Measurements from ENCODE around the gene RPS19BP1.
A peak's percentile ranks its signal among the peaks of the same experiment; 100 is the strongest.

Gene RPS19BP1

DNA sequence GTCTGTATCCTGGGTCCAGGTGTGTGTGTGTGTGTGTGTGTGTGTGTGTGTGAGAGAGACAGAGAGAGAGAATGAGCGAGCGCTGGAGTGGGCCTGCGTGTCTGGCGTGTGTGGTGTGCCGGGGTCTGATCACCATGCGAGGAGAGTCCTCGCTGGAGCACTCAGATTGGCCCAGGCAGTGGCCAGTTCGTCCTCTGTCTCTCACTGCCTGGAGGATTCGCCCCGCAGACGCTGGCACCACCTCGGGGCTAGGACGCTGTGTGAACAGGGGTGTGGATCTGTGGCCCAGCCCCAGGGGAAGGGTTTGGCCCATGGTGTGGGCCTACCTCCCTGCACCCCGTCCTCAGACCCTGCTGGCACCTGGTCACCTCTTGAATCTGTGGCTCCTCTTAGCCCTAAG lies 26.4 kb upstream of the RPS19BP1 start:
- no peak for DNase-seq

DNA sequence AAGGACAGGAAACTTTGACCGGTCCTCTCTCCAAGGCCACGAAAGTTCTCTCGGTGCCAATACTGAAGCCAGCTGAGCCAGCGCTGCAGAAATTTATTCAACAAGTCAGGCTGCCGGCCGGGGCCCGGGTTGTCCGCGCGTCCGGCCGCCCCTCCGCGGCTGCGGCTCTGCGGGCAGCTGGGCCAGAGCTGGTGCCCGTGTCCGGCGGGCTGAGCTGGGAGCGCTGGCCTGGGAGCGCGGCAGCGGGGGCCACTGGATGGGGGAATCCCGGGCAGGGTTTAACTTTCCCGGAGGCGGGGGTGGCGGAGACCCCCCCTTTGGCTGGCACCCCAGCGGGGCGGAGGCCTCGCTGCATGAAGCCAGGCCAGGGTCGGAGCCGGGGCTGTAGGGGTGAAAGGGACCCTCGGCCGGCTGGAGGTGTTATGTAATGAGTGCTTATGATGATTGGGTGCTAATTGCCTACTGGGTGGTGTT lies 25.7 kb upstream of the RPS19BP1 start:
- no peak for DNase-seq

DNA sequence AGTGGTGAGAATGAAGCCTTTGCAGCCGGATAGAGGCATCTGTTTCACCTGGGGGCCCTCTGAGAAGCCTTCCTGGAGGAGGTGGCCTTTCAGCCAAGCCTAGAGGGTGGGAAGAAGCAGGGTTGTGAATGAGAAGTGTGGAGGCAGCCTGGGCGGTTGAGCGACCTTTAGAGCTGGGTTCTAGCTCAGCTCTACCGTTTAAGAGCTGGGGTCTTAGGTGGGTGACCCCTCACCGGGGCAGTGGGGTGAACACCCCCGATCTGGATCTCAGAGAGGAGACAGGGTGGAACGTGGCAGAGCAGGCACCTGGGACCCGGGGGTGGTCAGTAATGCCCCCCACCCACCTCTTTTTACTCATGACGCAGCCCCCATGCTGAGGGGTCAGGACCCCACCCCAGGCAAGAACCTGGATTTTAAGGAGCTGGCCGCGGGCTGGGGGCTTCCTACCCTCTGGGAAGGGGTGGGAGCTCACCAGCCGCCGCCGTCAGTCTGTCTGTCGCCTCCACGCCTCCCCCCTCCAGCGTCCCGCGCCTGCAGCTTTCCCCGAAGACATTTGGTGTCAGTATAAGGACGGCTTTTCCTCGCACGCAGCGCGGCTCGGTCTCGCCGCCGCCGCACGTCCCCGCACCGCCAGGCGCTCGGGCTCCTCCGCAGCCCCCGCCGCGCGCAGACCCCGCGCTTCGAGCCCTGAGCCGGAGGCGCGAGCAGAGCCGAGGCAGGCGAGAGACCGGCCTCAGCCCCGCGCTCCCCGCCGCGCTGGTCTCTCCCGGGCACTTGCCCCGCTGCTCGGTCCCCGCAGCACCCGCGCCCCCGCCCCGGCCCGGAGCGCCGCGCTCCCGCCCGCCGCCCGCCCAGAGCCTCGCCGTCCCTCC lies 24.7 kb upstream of the RPS19BP1 start:
- no peak for DNase-seq

DNA sequence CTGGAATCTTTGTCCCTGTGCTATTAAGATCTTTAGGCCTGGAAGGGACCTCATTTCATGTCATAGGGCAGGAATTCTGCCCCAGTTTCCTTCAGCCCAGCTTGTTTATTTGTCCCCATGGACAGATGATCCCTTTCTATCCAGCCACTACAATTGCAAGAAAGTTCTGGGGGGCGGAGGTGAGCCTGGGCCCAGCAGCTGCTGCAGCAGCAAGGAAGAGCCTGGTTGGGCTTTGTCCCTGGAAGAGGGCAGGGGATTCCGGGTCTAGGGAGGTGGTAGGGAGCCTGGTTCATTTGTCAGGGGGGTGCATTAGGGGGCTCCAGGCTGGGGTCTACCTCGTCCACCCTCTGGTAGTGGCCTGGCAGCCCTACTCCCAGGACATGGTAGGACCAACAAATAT lies 21.6 kb upstream of the RPS19BP1 start:
- no peak for DNase-seq

DNA sequence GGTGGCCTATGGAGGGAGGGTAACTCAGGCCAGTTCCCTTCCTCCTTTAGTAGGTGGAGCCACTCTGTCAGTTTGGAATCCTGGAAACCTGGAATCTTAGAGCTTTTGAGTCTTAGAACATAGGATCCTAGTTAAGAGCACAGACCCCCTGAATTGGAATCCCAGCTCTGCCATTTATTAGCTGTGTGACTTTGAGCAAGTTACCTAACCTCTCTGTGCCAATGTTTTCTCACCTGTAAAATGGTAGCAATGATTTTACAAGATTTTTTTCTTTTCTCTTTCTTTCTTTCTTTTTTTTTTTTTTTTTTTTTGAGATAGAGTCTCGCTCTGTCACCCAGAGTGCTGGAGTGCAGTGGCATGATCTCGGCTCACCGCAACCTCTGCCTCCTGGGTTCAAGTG lies 20.9 kb upstream of the RPS19BP1 start:
- no peak for DNase-seq

DNA sequence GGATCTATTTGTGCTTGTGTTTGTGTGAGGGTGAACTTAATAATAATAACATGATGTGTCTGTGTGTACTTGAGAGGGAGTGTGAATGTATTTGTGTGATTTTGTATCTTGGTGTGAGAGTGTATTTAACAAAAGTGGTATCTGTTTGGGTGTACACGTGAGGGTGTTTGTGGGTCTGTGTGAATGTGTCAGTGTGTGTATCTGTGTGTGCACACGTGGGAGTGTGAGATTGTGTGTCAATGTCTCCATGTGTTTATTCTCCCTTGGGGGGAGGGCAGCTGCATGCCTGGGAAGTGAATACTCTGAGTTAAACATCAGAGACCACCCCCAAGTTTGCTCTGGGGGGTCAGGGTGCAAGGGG lies 15.0 kb upstream of the RPS19BP1 start:
- no peak for DNase-seq

DNA sequence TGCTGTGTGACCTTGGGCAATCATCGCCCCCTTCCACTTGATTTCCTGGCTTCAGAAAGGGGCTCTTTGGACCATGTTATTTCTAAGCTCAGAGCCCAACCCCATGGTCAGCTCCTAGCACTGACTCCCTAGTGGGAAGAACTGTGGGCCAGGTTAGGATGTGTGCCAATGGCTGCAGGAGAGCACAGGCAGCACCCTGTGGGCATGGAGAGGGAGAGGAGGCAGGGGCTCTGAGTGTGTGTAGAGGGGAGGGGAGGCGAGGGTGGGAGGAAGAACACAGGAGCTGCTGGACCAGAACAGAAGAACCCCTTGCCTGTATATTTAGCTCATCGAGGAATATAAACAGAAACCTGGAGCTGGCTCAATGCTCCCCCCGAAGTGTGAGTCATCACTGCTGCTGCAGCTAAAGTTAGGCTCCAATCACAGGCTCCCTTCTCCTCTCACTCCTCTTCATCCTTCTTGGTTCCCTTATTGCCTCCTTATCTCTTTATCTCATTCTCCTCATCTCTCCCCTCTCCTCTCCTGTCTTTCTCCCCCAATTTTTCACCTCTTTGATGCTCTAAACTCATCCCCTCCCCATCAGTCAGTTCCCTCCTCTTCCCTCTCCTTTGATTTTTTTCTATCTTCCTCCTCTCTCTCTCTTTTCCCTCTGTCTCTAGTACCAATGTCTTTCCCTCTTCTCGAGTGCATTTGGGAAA lies 14.5 kb upstream of the RPS19BP1 start:
- DNase-seq, result no peak

DNA sequence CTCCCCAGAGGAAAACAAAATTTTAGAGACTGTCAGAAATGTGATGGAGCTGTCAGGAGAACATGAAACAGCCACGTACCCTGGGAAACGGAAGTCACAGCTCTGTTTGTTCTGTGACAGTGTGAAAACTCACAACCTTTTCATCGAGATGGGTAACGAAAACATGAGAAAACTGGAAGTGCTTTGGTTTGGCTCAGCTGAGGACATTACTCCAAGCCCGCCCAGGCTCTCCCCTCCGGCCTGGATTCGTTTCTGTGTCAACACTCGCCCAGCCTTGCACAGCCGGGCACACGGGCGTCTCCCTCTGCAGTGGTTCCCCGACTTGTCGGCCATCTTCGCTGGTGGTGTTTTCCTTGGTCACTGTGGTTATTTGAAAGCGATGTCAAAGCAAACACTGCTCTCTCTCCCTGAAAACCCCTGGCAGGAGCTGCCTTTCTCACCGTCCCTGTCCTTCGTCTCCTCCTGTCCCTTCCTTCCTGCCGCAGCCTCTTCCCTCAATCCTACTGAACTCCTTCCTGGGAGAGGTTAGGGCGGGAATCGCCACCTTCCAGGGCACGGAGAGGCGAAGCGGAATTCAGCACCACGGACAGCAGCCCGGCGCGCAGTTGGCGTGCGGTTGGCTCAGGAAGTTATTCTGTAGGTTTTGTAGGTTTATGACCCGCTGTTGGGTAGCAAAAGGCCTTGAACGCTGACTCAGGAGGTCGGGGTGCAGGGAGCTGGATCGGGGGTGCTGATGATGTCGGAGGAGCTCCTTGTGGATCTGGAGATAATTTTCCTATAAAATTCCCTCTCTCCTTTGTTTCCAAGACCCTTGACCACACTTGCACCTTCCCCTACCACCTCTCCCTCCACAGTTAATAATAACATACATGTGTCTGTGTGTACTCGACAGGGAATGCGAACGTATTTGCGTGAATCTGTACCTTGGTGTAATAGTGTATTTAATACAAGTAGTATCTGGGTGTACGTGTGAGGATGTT lies 13.1 kb upstream of the RPS19BP1 start:
- DNase-seq, result peak; percentile 12

DNA sequence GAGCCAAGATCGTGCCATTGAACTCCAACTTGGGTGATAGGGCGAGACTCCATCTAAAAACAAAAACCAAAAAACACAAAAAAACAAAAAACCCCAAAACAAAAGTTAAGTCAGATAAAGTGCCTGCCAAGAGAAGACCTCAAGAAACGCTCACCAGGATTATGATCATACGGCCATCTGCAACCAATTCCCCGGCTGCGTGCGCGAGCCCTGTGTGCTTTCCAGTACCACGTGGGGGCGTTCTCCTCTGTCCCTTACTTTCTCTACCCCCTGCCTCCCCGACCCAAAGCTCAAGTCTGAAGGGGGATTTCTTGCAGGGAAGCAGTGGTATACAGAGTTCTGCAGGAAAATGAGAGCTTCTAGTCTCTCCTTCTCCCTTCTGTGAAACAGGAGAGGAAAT lies 10.5 kb upstream of the RPS19BP1 start:
- no peak for DNase-seq

DNA sequence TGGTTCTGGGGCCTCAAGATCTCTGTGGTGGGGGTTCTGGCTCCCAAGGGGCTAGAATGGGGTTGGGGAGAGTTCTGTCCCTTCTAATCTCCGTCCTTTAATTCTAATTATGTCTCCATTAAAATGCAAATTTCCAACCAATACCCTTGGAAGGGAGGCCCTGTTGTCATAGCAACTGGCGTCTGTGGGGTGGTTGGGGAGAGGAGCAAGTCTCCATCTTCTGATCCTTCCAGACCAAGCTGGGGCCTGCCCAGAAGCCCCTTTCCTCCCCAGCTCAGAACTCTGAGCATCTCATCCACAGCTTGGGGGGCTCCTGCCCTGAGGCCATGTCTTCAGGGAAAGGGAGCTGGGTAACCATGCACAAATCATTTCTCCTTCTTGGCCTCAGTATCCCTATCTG lies 5.4 kb upstream of the RPS19BP1 start:
- no peak for DNase-seq

DNA sequence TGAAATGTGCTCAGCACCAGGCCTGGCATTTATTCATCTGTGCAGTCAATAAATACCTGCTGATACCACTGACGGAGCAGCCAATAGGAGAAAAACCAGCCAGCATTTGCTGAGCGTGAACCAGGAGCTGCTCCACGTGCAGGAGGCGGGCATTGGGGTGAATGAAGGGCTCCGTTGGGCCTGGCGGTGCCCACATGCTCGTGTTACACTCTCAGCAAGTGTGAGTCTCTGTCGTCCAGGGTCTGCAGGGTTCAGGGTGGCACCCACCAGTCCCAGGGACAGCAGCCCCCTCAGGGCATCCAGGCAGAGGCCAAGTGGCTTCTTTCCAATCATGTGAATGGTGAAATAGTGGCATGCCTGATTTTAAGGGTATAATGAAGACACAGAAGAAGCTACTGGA lies 4.2 kb upstream of the RPS19BP1 start:
- DNase-seq, result no peak

DNA sequence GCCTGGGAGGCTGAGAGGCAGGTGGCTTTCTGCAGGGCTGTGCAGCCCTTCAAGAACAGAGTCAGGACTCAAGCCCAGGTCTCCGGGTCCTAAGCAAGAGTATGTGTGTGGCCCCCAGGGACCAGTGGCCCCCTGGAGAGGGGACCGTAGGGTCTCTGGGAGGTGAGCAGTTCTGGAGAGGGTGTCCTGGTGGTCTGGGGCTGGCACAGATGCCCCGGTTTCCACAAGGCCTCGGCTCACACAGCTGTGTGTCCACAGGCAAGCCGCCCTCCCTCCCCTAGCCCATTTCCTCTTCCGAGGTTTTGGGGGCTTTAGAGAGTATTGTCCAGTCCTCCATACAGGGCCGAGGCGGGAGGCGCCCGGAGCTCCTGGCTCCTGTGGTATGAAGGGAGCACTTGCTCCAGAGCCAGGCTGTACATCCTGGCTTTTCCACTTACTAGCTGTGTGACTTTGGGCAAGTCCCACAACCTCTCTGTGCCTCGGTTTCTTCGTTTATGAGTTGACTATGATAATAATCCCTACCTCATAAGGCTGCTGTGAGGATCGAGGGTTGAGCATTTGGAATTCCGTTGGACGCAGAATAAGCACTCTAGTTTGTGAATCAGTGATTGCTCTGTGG lies 3.4 kb upstream of the RPS19BP1 start:
- DNase-seq, result no peak

DNA sequence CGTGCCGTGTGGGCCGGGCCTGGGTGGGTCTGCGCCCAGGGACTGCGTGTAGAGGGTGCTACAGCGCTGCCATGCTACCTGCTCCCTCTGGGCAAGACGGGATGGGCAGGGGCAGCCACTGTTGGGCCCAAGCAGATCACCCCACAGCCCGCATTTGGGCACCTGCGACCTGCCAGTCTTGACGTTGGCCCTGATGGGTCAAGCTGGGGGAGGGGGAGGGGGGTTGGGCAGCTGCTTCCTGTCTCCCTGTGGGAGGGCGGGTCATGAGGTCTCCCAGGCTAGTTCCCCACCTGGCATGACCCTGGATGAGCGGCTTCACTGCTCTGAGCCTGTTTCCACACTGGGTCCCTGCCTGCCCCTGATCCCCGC lies 2.8 kb upstream of the RPS19BP1 start:
- no peak for DNase-seq

DNA sequence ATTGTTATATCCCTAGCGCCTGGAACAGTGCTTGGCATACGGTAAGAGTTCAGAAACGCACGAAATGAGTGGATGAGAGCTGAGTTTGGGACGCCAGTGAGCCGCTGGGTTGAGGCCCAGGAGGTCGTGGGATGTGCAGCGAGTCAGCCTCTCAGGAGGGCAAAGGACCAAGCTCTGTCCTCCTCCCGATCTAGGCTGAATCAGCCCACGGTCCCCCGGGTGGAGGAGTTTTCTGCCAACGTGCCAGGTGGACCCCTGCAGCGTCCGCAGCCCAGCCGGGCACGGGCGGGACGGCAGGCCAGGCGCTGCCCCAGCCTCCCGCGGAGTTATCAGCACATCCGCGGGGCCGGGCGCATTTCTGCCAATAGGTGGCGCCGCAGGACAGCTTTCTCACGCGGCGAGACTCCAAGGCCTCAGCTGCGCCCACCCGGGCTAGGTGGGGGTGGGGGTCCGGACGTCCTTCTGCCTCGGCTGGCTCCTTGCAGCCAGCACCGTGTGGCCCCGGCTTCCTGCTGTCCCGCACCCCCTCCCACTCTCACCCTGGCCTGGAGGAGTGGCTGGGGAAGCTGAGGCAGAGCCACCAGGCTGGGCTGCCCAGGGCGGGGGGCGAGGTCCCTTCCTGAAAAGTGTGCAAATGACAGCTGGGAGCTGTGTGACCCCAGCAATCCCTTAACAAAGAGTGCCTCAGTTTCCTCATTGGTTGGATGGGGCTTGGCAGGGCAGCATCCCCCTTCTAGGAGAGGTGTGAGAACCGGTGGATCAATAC lies 2.2 kb upstream of the RPS19BP1 start:
- DNase-seq, result peak; percentile 52

DNA sequence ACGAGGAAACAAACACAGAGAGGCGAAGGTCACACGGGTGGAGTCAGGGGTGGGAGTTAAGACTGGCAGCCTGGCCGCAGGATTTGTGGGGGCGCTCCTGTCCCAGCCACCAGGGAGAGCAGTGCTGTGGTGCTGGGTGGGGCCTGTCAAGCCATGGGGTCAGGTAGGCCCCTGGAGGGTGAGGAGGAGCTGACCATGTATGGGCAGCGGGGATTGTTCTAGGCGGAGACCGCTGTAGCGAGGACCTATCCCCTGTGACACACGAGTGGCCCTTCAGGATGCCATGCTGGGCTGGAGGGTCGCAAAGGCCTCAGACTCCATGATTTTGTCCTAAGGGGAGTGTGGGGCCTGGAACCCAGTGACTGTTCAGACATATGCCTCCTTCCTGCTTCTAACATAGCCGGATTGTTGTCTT lies 1.6 kb upstream of the RPS19BP1 start:
- no peak for DNase-seq

DNA sequence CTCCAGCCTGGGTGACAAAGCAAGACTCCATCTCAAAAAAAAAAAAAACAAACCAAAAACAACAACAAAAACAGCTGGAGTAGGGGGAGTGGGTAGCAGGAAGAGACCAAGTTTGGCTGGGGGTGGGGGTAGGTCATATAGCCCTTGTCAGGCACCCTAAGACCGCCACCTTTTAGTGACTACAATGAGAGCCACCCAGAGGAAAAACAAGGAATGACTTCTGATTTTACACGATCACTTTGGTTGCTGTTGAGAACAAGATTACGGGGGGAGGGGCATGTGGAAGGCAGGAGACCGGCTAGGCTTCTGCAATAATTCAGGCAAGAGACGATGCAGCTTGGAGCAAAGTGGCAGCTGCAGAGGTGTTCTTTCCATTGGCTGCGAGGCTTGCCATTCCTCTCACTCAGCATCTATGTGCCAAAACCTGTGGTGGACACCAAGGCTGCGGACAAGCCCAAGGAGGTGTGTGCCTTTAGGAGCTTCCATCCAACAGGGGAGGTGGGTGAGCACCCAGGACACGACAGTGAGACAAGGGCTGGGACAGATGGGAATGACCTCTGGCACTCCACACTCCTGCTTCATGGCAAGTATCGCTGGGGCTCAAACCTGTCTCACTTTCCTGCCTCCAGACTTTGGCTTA lies 1.7 kb downstream of the RPS19BP1 start:
- no peak for DNase-seq

DNA sequence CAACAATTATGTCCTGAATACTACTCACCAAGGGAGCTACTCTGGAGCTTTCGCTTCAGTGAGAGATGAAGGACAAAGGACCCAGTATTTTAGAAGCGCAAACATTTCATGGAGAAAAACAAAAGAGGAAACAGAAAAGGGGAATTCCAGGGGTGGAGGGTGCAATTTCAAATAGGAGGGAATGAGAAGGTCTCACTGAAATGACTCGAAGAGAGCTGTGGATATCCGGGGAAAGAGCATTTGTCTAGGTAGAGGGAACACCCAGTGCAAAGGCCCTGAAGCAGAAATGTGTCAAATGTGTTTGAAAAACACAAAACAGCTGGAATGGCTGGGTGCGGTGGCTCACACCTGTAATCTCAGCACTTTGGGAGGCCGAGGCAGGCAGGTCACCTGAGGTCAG lies 2.4 kb downstream of the RPS19BP1 start:
- no peak for DNase-seq

DNA sequence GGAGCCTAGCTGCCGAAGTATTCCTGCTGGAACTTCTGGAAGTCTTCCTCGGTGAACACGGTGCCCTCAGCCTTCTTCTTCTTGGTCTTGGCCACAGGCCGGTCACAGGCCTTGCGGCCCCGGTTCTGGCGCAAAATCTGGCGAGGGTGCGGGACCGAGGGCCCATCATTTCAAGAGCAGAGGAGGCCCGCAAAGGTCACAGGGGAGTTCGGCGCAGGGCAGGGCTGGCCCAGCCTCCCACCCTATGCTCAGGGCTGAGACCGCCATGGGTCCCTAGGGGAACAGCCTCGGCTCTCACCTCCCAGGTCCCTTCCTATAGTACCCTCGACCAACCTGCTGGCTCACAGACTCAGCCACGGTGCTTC lies 3.1 kb downstream of the RPS19BP1 start:
- DNase-seq, result no peak

DNA sequence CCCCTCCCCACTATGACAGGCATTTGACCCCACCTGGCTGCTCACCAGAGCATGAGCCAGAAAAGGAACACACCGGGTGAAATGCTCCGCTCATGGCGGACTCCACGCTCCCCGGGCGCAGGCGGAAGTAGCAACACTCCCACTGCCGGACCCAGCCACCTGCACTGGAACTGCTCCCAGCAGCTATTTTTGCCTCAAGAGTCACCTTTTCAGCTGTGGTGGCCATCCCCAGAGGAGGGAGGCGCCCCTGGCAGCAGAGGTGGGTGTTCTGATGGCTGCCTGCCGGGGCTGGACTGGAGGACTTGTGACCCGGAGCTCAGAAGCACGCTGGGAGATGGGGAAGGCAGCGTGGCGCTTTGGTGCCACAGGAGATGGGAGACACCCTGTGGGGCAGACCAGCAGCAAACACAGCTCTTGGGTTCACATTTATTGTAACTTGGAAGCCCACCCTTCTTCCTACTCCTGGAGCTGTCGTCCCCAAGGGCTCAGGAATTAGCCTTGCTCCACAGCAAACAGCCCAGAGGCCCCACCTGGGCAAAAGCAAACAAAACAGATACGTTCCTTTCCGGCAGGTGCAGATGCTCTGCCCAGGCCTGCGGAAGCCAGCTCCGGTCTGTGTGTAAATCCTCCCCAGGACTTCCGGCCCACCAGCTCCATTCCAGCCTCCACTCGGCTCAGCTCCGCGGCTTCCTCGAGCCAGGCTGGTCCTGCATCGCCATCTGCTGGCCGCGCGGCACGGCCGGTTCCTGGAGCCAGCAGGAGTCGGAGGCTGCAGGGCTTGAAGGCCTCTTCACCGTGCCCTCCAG lies 3.7 kb downstream of the RPS19BP1 start:
- peak; percentile 80 for DNase-seq

DNA sequence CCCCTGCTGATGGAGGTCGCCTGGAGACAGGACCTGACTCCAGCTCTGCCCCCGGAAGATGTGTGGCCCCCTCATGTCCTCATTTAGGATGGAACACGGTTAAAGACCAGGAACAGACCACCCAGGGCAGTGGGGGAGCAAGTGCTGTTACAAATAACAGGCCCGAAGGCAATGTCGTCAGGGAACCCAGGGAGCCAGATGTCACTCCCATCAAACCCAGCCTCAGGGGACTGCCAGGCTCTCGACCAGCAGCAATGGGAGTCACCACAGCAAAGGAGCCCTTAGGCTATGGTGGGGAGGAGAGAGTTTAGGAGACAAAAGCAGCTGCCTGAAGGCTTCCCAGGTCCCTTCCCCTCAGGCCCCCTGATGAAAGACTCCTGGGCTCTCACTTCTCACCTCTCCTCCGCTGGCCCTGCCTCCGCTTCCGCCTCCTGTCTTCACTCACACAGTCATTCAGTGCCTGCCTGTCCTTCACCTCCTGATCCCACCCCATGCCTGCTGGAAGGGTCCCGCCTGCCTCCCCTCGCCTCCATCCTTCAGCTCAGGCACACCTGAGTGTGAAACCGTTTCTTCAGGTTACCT lies 4.4 kb downstream of the RPS19BP1 start:
- DNase-seq, result no peak
